ENCODE measurements around the gene HACD4.
A peak's percentile ranks its signal among the peaks of the same experiment; 100 is the strongest.
"Not testable (repeated sequence)": the region's sequence is repeated elsewhere in the genome, so short reads cannot be mapped to it uniquely, and the experiment has no call there.

Gene HACD4

DNA sequence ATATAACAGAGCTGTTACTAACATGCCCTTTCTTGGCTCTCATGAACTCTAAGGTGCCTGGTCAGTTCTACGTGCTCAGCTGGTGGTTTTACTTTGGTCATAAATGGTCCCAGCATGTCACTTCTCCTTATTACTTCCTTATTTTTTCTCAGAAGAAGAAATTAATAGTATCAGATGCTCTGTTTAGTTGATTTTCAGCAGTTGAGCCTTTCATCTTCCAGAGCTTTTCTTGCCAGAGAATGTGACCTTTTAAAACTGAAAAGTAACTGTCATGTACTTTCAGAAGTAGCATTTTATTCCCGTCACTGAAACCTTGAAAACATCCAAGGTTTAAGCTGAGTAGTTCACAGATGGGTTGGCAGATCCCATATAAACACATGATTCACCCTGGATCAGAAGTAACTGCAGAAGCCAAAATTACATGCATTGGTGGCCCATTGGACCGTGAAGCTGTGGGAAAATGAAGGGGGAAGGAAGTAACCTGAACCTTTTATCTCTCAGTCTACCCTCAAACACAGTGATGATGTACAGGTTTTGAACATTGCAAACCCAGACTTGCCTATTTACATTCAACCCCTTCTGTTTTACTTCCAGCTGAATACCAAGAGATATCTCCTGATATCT is 50.5 kb downstream of the HACD4 start:
- peak; percentile 72 for DNase-seq (ENCODE audit: low read depth)
- no peak overlapping the region for H3K4me3 ChIP-seq (ENCODE audit: low read depth, low read length)

DNA sequence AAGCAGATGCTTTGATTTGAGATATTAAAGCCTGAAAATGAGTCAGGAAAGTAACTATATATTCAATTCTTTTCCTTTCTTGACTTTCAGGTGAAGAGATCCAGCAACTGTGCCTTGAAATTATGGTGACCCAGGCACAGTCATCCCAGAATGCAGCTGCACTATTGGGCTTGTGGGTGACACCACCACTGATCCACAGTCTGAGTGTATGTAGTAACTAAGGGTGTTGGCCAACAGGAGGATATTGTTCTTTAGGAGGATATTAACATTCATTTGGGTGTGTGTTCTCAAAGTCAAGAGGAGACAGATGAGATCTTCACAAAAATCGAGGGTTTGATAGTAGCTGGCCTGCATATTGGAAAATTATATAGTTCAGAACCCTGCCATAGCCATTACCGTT is 53.2 kb downstream of the HACD4 start:
- H3K4me3 ChIP-seq (ENCODE audit: low read depth, low read length): no peak overlapping the region

DNA sequence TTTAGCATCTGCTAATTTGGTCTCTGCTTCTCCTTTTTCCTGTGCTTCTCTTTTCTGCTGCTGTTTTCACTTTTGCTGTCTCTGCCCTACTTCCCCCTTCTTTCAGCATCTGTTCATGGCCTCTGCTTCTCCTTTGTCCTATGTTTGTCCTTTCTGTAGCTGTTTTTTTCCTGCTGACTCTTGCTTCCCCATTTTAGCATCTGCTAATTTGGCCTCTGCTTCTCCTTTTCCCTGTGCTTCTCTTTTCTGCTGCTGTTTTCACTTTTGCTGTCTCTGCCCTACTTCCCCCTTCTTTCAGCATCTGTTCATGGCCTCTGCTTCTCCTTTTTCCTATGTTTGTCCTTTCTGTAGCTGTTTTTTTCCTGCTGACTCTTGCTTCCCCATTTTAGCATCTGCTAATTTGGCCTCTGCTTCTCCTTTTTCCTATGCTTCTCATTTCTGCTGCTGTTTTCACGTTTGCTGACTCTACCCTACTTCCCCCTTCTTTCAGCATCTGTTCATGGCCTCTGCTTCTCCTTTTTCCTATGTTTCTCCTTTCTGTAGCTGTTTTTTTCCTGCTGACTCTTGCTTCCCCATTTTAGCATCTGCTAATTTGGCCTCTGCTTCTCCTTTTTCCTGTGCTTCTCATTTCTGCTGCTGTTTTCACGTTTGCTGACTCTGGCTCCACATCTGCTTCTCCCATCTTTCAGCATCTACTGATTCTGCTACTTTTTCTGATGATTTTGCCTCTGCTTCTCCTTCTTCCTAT is 57.1 kb downstream of the HACD4 start:
- not testable (repeated sequence) for DNase-seq (ENCODE audit: low read depth); H3K4me3 ChIP-seq (ENCODE audit: low read depth, low read length)

More for the DNA sequence above, 53.2 kb downstream of the HACD4 start:
- DNase-seq (ENCODE audit: low read depth): no peak

DNA sequence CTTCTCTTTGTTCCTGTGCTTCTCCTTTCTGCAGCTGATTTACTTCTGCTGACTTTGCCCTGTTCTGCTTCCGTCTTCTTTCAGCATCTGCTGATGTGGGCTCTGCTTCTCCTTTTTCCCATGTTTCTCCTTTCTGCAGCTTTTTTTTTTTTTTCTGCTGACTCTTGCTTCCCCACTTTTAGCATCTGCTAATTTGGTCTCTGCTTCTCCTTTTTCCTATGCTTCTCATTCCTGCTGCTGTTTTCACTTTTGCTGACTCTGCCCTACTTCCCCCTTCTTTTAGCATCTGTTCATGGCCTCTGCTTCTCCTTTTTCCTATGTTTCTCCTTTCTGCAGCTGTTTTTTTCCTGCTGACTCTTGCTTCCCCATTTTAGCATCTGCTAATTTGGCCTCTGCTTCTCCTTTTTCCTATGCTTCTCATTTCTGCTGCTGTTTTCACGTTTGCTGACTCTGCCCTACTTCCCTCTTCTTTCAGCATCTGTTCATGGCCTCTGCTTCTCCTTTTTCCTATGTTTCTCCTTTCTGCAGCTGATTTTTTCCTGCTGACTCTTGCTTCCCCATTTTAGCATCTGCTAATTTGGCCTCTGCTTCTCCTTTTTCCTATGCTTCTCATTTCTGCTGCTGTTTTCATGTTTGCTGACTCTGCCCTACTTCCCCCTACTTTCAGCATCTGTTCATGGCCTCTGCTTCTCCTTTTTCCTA is 58.0 kb downstream of the HACD4 start:
- not testable (repeated sequence) for H3K4me3 ChIP-seq (ENCODE audit: low read depth, low read length); DNase-seq (ENCODE audit: low read depth)

DNA sequence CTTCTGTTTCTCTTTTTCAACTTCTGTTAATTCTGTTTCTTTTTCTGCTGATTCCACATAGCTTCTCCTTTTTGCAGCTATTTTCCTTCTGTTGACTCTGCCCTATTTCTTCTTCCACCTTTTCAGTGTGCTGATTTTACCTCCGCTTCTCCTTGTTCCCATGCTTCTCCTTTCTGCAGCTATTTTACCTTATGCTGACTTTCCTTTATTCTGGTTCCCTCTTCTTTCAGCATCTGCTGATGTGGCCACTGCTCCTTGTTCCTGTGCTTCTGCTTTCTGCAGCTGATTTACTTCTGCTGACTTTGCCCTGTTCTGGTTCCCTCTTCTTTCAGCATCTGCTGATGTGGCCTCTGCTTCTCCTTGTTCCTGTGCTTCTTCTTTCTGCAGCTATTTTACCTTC is 58.8 kb downstream of the HACD4 start:
- H3K4me3 ChIP-seq (ENCODE audit: low read depth, low read length): no peak overlapping the region
- no peak for DNase-seq (ENCODE audit: low read depth)

DNA sequence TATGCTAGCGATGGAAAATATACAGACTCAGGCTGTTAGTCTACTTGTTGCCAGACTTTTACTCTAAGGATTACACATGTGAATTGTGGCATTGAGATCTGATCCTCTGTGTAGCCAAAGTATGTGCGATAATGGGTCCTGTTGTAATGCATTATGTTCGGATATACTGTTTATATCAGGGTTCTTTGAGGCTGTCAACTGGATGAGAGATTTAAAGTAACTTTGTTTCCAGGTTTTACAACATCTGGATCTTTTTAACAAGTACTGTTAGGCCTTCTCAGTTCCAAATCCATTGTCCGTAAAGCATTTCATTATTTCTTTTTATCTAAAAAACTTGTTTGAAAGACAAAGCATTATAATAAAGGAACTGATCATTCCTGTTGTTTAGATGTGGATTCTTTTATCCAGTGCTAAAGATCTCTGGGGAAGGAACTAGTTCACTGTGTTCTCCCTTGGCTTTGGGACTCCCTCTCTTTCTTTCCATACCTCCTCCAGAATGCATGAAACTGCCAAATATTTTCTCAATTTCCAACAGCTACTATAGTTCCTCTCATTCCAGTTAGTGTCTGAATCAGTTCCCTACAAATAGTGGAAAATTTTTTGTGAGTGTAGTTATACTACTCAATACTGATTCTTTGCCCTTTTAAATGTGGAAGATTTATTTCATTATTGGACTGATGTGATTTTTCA is 68.8 kb downstream of the HACD4 start:
- H3K4me3 ChIP-seq (ENCODE audit: low read depth, low read length): no peak overlapping the region
- no peak for DNase-seq (ENCODE audit: low read depth)

DNA sequence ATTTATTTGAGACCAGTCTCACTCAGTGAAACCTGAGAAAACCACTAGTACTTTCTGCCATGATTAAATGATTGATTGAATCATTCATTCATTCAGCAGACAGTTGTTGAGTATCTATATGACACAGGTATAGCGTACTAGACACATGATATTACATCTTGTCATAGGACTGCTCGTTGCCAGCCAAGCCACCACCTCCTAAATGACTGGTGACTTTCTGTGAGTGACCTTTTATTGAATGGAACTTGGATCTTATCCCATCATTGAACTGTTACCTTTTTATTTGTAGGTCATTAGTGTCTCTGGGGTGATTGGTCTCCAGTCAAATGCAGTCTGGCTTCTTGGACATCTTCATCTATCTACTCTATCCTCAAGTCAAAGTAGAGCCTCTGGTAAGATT is 80.7 kb downstream of the HACD4 start:
- no peak for DNase-seq (ENCODE audit: low read depth)
- no peak overlapping the region for H3K4me3 ChIP-seq (ENCODE audit: low read depth, low read length)
